Measurements from ENCODE around the gene NOM1.

NOM1 gene

GRCh38 chr7:157017603-157018327 lies 68.3 kb downstream of the NOM1 start:
- DNase-seq (ENCODE audit: low spot score), result no peak

GRCh38 chr7:157018328-157018996 lies 69.0 kb downstream of the NOM1 start:
- no peak for DNase-seq (ENCODE audit: low spot score)

GRCh38 chr7:157018997-157019608 lies 69.6 kb downstream of the NOM1 start:
- no peak for DNase-seq (ENCODE audit: low spot score)

- DNase-seq (ENCODE audit: low spot score), result no peak
Observed at GRCh38 chr7:157019718-157020451, 70.4 kb downstream of the NOM1 start.

- no peak for DNase-seq (ENCODE audit: low spot score)
Observed at GRCh38 chr7:157020514-157021070, 71.1 kb downstream of the NOM1 start.

GRCh38 chr7:157021071-157021870 lies 71.8 kb downstream of the NOM1 start:
- no peak for DNase-seq (ENCODE audit: low spot score)

GRCh38 chr7:157021871-157022680 lies 72.6 kb downstream of the NOM1 start:
- DNase-seq (ENCODE audit: low spot score), result no peak

Measured in CD4-positive, alpha-beta T cell treated with Interleukin-2 at 100 ng/mL for 4 hours (primary cell).